Stomach (tissue), 9 donors: Measurements from ENCODE around the gene NPR2. TPM values are rescaled to one million over a fixed set of nuclear protein-coding genes. Genes with fewer than 3 reads are reported as not detected.
A peak's percentile ranks its signal among the peaks of the same experiment; 100 is the strongest.

Experiments used
- DNase-seq, 2 donors: peaks; one replicate each; pipeline versions ENCODE4 v3.0.0 to v3.0.0-alpha.2; 2013 to 2019
- H3K27ac ChIP-seq, 5 donors: fragments of 200-600 bp in 4 of 5; sonication (generic) in 4 of 5; one replicate each; pipeline ENCODE4 v1.5.1; 2013 to 2019; ENCODE audit warnings: mild to moderate bottlenecking in 1 of 5, moderate library complexity in 1 of 5
- H3K27me3 ChIP-seq, 3 donors: fragments of 200-600 bp; sonication (generic); one replicate each; pipeline ENCODE4 v1.5.1; 2017 to 2019; ENCODE audit warnings: mixed run types in 1 of 3
- H3K36me3 ChIP-seq, 4 donors: fragments of 200-600 bp; sonication (generic); 1 replicate in 3 of 4; 2 replicates in 1 of 4; pipeline ENCODE4 v1.5.1; 2016 to 2019
- H3K4me1 ChIP-seq, 4 donors: fragments of 200-600 bp; sonication (generic); one replicate each; pipeline ENCODE4 v1.5.1; 2016 to 2019
- H3K4me3 ChIP-seq, 4 donors: fragments of 200-600 bp; sonication (generic) in 3 of 4; one replicate each; pipeline ENCODE4 v1.5.1; 2016 to 2019; ENCODE audit warnings: mild to moderate bottlenecking in 1 of 4
- H3K9me3 ChIP-seq, 4 donors: fragments of 200-600 bp; sonication (generic); one replicate each; pipeline ENCODE4 v1.5.1; 2016 to 2019
- CTCF ChIP-seq, 7 experiments: fragments of 450-650 bp in 4 of 7; fragments of 200-600 bp in 3 of 7; sonication (generic) in 3 of 7; IDR thresholded peaks; one replicate each; pipeline ENCODE4 v1.5.1; 2016 to 2019; ENCODE audit warnings: antibody characterized with exemption in 7 of 7, control low read depth in 2 of 7, mild to moderate bottlenecking in 1 of 7
- EP300 ChIP-seq: sonication (generic); formaldehyde crosslinking; IDR thresholded peaks from one replicate; pipeline ENCODE4 v1.6.1; 2017; ENCODE audit warnings: antibody characterized with exemption
- POLR2A ChIP-seq, 4 donors: fragments of 450-650 bp; IDR thresholded peaks; one replicate each; pipeline ENCODE4 v1.6.1; 2016; ENCODE audit warnings: antibody characterized with exemption in 4 of 4, control low read depth in 2 of 4, mild to moderate bottlenecking in 1 of 4, moderate library complexity in 1 of 4
- POLR2AphosphoS5 ChIP-seq, 3 donors: sonication (generic); formaldehyde crosslinking; IDR thresholded peaks; one replicate each; pipeline ENCODE4 v1.6.1; 2016; ENCODE audit warnings: antibody characterized with exemption in 3 of 3
- WGBS, 5 donors: extraction: QIAGEN DNeasy Blood & Tissue Kit in 3 of 5; methylation state at CpG; one replicate each; pipeline versions ENCODE4 v1.1.5 to v1.1.7; 2013 to 2018; 5-methylcytosine and 5-hydroxymethylcytosine counted together
- intact Hi-C: fragments of 100-400 bp; cut with DNase I; formaldehyde crosslinking; loops from one replicate; pipeline ENCODE4 v1.15.1; 2023; ENCODE audit warnings: low total_unique reads
- polyA plus RNA-seq, 3 donors: library from polyadenylated mRNA; stranded (reverse); fragments of 200-250 nt; gene quantifications; one replicate each; pipeline ENCODE4 v1.2.3, GENCODE V29; 2013
- total RNA-seq, 5 donors: library from RNA; depleted of rRNA; stranded (reverse); fragments of >200 nt; gene quantifications; one replicate each; pipeline versions ENCODE4 v1.1.0 to v1.2.3, GENCODE V29; 2014 to 2016
- donor health status: healthy with polysubstance abuse.
- donor health status: Bipolar disorder and iron deficiency.
- donor health status: healthy.

NPR2 gene
- total and polyA plus RNA-seq, 8 donors, result 3.1 to 75.5 (median 9.7) TPM

DNA sequence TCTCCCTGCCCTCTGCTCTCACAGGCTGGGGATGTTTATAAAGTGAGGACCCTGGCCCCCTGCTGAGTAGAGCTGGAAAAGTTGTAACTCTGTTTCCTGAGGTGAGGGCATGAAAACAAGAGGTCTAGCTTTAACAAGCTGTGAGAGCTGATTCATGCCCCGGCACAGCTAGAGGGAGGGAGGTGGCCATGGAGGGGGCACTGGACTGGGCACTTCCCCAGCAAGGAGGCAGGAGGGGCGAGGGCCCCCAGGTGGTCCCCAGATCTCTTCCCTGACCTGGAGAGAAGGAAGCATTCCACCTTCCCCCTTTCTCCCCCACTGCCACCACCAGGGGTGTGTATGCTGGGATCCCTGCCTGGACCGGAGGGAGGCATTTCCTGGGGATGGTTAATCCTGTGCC, 37.1 kb upstream of the NPR2 start, which contains the start of gene MSMP:
TSS of gene MSMP (minus strand) at position 13 of the 400 bp plus-strand sequence. CDS start 147 bp downstream, outside the sequence.
- intact Hi-C loops, result no loop called here
- Histone ChIP-seq H3K27ac (no peak within 1 kb of the TSS), H3K36me3 (peaks cover 42 to 52% (median 46%) of the 10 kb centered on the region in 4 donors), H3K4me3 (no peak within 1 kb of the TSS), H3K27me3 (no peaks in the 10 kb centered on the region), H3K4me1 (peaks cover 22 to 46% (median 34%) of the 10 kb centered on the region in 4 donors), H3K9me3 (no peaks in the 10 kb centered on the region)
- no peak for TF ChIP-seq POLR2AphosphoS5 (IDR thresholded peaks at IDR 0.05)
- TF ChIP-seq EP300, result no peak
- no peak for TF ChIP-seq POLR2A (IDR thresholded peaks at IDR 0.05)
- no peak for TF ChIP-seq CTCF (IDR thresholded peaks at IDR 0.05)
- WGBS, 5 donors, result 48 to 62% (median 53%) methylated on average over 3 of the region's 3 CpGs
- DNase-seq, result no peak

DNA sequence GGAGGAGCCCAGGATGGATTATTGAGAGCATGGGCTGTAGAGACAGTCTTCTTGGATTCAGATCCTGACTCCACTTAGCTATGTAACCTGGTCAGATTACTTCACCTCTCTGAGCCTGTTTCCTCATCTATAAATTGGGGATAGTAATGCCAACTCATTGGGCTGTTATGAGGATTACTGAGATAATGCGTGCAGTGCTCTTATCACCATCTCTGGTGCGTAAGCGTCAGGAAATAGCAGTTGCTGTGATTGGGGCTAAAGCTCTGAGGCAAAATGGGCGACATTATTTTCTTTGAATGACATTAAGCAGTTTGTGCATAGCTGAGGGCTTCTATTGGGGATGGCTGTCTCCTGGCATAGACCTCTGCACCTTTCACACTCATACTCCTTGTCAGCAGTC, 36.3 kb upstream of the NPR2 start:
- no peaks in the 10 kb centered on the region for H3K9me3 ChIP-seq
- DNase-seq, result no peak
- no peak overlapping the region for H3K4me3 ChIP-seq
- H3K4me1 ChIP-seq, result peaks cover 17 to 43% (median 31%) of the 10 kb centered on the region in 4 donors
- peaks cover 42 to 52% (median 46%) of the 10 kb centered on the region in 4 donors for H3K36me3 ChIP-seq
- TF ChIP-seq POLR2AphosphoS5 (IDR thresholded peaks at IDR 0.05) (no peak), CTCF (IDR thresholded peaks at IDR 0.05) (no peak), EP300 (no peak), POLR2A (IDR thresholded peaks at IDR 0.05) (no peak)
- WGBS, 5 donors, result 81 to 93% (median 86%) methylated on average over 4 of the region's 4 CpGs
- intact Hi-C loops, result no loop called here
- no peaks in the 10 kb centered on the region for H3K27me3 ChIP-seq
- no peak overlapping the region for H3K27ac ChIP-seq

- TF ChIP-seq POLR2A (IDR thresholded peaks at IDR 0.05) (no peak), CTCF (IDR thresholded peaks at IDR 0.05) (peak in 5 of 7 experiments; percentile 50 to 76 (median 72)), POLR2AphosphoS5 (IDR thresholded peaks at IDR 0.05) (peak in 1 of 3 donors; percentile 4), EP300 (no peak)
- peaks cover 31 to 39% (median 35%) of the 10 kb centered on the region in 4 donors for H3K36me3 ChIP-seq
- no peaks in the 10 kb centered on the region for H3K27me3 ChIP-seq
- no peaks in the 10 kb centered on the region for H3K9me3 ChIP-seq
- peaks cover 14 to 42% (median 33%) of the 10 kb centered on the region in 4 donors for H3K4me1 ChIP-seq
- intact Hi-C loops, result no loop called here
- H3K4me3 ChIP-seq, result peak overlapping the region; percentile 57 to 65 (median 63)
- peak; percentile 74 to 93 for DNase-seq
- WGBS, 5 donors, result 7 to 12% (median 9%) methylated on average over 37 to 48 of the region's 48 CpGs
- H3K27ac ChIP-seq, result peak overlapping the region; percentile 89 to 99 (median 92)
Observed at GRCh38 chr9:35756275-35757225, 34.8 kb upstream of the NPR2 start.

DNA sequence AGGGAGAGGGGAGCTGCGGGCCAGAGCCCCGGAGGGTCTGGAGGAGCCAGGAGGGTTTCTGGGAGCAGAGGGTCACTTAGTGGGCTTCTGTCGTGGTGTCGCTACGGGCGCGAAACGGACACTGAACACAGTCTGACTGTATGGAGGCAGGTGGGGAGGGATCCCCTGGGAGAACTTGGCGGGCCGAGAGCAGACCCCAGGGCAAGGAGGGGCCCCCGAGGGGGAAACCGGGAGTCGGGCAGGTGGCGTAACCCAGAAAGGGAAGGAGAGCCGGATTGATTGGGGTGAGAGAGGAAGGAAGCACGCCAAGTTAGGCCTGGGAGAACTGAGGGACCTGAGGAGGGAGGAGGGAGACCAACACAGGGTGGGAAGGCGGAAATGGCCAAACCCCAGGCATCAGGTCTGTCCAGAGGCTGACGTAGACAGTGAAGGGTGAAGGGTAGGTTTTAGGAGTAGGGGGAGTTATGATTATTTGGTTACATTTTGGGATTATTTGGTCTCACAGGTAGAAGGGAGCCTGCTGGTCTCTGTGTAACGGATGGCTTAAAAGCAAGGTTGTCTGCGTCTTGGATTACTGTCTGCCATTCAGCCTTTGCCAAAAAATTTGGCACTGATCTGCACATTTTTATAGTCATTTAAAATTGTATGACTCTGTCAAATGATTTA, 34.0 kb upstream of the NPR2 start:
- Histone ChIP-seq H3K36me3 (peaks cover 23 to 31% (median 27%) of the 10 kb centered on the region in 4 donors), H3K4me1 (peaks cover 14 to 45% (median 34%) of the 10 kb centered on the region in 4 donors), H3K27me3 (no peaks in the 10 kb centered on the region), H3K27ac (peak overlapping the region; percentile 89 to 99 (median 92)), H3K9me3 (no peaks in the 10 kb centered on the region), H3K4me3 (peak overlapping the region; percentile 57 to 65 (median 63))
- intact Hi-C loops, result no loop called here
- DNase-seq, result peak; percentile 40 to 85
- 1 to 5% (median 2%) methylated on average over 19 to 20 of the region's 20 CpGs for WGBS, 5 donors
- TF ChIP-seq POLR2AphosphoS5 (IDR thresholded peaks at IDR 0.05) (peak in 2 of 3 donors; percentile 34 to 44), CTCF (IDR thresholded peaks at IDR 0.05) (no peak)
